SK-N-MC (cell line): ENCODE results near the gene PACRGL.
A peak's percentile ranks its signal among the peaks of the same experiment; 100 is the strongest.
"Not testable (repeated sequence)": the region's sequence is repeated elsewhere in the genome, so short reads cannot be mapped to it uniquely, and the experiment has no call there.

ENCODE experiments used
- DNase-seq: peaks from one replicate; pipeline ENCODE4 v3.0.0-alpha.2; 2011; ENCODE audit warnings: low read depth, low spot score
- H3K27ac ChIP-seq: fragments of 200-600 bp; sonication (generic); 2 replicates; pipeline ENCODE4 v1.5.1; 2016; ENCODE audit warnings: mixed run types
- H3K36me3 ChIP-seq: fragments of 200-600 bp; sonication (generic); 2 replicates; pipeline ENCODE4 v1.6.1; 2017; ENCODE audit warnings: antibody characterized with exemption, low read length, mixed read lengths; ENCODE audit not compliant: insufficient read depth
- H3K4me3 ChIP-seq: fragments of 200-600 bp; sonication (generic); 2 replicates; pipeline ENCODE4 v1.5.1; 2016
- H3K9ac ChIP-seq: fragments of 200-600 bp; sonication (generic); 2 replicates; pipeline ENCODE4 v1.8.0; 2017; ENCODE audit warnings: mixed run types, mixed read lengths; ENCODE audit not compliant: insufficient read length
- H3K9me3 ChIP-seq: fragments of 200-600 bp; sonication (generic); 2 replicates; pipeline ENCODE4 v1.6.1; 2017; ENCODE audit warnings: low read depth, mild to moderate bottlenecking, antibody characterized with exemption, low read length, moderate library complexity, mixed read lengths
- EZH2 ChIP-seq: fragments of 200-600 bp; sonication (generic); IDR thresholded peaks from one replicate; pipeline ENCODE4 v1.6.1; 2017; ENCODE audit warnings: antibody characterized with exemption
- FOXP2 ChIP-seq: optimal IDR thresholded peaks from 2 replicates; pipeline ENCODE3; 2011; ENCODE audit warnings: mild to moderate bottlenecking, moderate library complexity; ENCODE audit not compliant: insufficient read depth; ENCODE audit errors: extremely low read length, control extremely low read depth
- POLR2AphosphoS5 ChIP-seq: IDR thresholded peaks from 2 replicates; pipeline ENCODE4 v1.6.1; 2012; ENCODE audit warnings: mild to moderate bottlenecking, low read depth, low read length, borderline replicate concordance

Gene PACRGL

GRCh38 chr4:20752641-20753040 lies 52.4 kb downstream of the PACRGL start:
- H3K9ac ChIP-seq, result no peak overlapping the region
- TF ChIP-seq POLR2AphosphoS5 (no peak), FOXP2 (no peak), EZH2 (no peak)
- no peak for DNase-seq
- H3K27ac ChIP-seq, result no peak overlapping the region
- H3K4me3 ChIP-seq, result no peak overlapping the region
- H3K36me3 ChIP-seq, result peaks cover 3% of the 10 kb centered on the region; the same call in 1 of the 2 replicates
- no peaks in the 10 kb centered on the region for H3K9me3 ChIP-seq

- Histone ChIP-seq H3K36me3 (peaks cover 3% of the 10 kb centered on the region; the same call in 1 of the 2 replicates), H3K9me3 (no peaks in the 10 kb centered on the region), H3K9ac (no peak overlapping the region), H3K27ac (no peak overlapping the region), H3K4me3 (no peak overlapping the region)
- TF ChIP-seq FOXP2 (no peak), POLR2AphosphoS5 (no peak), EZH2 (no peak)
- no peak for DNase-seq
Observed at GRCh38 chr4:20754036-20754435, 53.8 kb downstream of the PACRGL start.

DNA sequence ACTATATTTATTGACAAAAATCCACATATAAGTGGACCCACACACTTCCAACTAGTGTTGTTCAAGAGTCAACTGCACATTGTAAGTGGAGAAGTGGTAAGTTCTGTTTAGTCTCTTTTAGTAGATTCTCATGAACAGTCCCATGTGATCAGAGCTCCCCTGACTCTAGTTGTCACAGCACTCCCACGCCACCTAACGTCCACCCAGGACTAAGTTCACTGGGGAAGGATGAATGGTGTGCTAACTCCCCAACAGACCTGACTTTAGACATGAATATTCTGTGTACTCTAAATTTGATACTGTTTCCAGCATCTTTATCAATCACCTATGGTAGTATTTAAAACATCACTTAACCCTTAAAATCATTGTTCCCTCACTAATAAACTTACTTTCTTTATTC lies 59.8 kb downstream of the PACRGL start:
- Histone ChIP-seq H3K9ac (no peak overlapping the region), H3K4me3 (no peak overlapping the region), H3K9me3 (no peaks in the 10 kb centered on the region), H3K27ac (no peak overlapping the region), H3K36me3 (no peaks in the 10 kb centered on the region)
- TF ChIP-seq POLR2AphosphoS5, result no peak
- no peak for DNase-seq

DNA sequence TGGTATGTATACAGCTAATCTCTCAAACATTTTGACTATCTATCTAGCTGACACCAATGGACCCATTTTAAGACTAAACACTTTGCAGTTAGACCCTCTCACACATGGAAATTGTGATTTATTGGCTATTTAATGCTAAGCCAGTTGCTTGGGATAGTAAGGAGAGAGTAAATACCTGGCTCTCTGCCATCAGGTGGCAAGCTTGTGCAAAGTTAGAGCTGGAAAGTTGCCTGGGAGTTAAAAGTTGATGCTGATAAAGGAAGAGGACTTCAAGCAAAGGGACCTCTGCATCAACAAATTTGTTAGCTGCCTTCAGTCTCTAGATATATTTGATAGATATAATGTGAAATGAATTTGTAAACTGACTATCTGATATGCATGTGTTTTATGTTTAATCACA lies 61.1 kb downstream of the PACRGL start:
- no peak for DNase-seq
- H3K27ac ChIP-seq, result no peak overlapping the region

GRCh38 chr4:20761826-20762225 lies 61.6 kb downstream of the PACRGL start:
- Histone ChIP-seq H3K36me3 (no peaks in the 10 kb centered on the region), H3K9ac (no peak overlapping the region), H3K27ac (no peak overlapping the region), H3K4me3 (no peak overlapping the region), H3K9me3 (no peaks in the 10 kb centered on the region)
- DNase-seq, result no peak
- TF ChIP-seq EZH2 (no peak), POLR2AphosphoS5 (no peak)

More for the DNA sequence above, 61.1 kb downstream of the PACRGL start:
- no peak overlapping the region for H3K4me3 ChIP-seq
- H3K36me3 ChIP-seq, result no peaks in the 10 kb centered on the region
- H3K9ac ChIP-seq, result no peak overlapping the region
- H3K9me3 ChIP-seq, result no peaks in the 10 kb centered on the region
- TF ChIP-seq EZH2 (no peak), POLR2AphosphoS5 (no peak), FOXP2 (no peak)

DNA sequence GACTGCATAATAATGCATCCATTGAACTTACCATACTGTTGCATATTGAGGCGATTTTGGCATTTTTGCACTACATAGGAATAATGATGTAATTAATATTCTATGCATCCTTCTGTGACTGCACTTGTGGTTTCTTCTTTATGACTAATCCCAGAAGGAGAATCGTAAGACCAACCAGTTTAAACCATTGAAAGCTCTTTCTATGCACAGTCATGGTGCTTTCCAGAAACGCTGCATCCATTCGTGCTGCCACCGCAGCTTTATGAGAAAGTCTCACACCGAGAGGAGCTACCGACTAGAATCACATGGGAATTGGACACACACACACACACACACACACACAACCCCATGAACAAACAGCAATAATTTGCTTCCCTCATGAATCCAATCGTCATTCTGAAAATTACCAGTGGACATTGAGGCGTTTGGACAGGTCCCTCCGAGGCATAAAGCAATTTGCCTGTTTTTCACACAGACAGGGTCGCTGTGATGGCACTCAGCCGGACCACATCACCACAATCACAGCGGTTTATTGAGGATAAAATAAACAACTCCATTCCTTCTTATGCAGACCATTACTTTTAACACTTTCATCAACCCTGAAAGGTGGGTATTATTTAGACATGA lies 64.2 kb downstream of the PACRGL start:
- no peak overlapping the region for H3K9ac ChIP-seq
- H3K27ac ChIP-seq, result no peak overlapping the region
- no peak for TF ChIP-seq POLR2AphosphoS5
- no peak for TF ChIP-seq FOXP2
- no peak for TF ChIP-seq EZH2
- H3K9me3 ChIP-seq, result no peaks in the 10 kb centered on the region
- no peaks in the 10 kb centered on the region for H3K36me3 ChIP-seq
- no peak for DNase-seq
- H3K4me3 ChIP-seq, result no peak overlapping the region

GRCh38 chr4:20773144-20773997 lies 73.1 kb downstream of the PACRGL start:
- TF ChIP-seq FOXP2 (no peak), POLR2AphosphoS5 (no peak), EZH2 (no peak)
- Histone ChIP-seq H3K4me3 (no peak overlapping the region), H3K9me3 (no peaks in the 10 kb centered on the region), H3K9ac (no peak overlapping the region), H3K27ac (no peak overlapping the region), H3K36me3 (no peaks in the 10 kb centered on the region)
- DNase-seq, result peak; percentile 8

DNA sequence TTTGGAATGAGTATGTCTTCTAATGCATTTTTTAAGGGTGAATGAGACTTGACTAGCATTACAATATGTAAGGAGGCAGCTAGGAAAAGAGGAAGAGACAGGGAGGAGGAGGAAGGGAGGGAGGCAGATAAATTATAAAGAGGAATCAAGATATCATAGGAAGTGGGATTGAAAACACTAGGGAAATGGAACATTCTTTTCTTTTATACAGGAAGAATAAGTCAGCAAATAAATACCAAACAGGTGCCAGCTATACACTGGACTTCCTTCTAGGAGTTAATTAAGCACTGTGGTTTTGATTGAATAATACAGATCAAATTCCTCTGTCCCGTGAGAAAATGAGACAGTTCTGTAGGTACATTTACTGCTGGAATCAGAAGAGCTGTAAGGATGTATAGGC lies 78.6 kb downstream of the PACRGL start:
- TF ChIP-seq FOXP2 (no peak), POLR2AphosphoS5 (no peak), EZH2 (no peak)
- no peak overlapping the region for H3K9ac ChIP-seq
- no peaks in the 10 kb centered on the region for H3K9me3 ChIP-seq
- no peak for DNase-seq
- H3K27ac ChIP-seq, result no peak overlapping the region
- H3K36me3 ChIP-seq, result no peaks in the 10 kb centered on the region
- H3K4me3 ChIP-seq, result no peak overlapping the region

GRCh38 chr4:20783134-20783533 lies 82.9 kb downstream of the PACRGL start:
- not testable (repeated sequence) for DNase-seq, H3K9me3 ChIP-seq, H3K36me3 ChIP-seq

More at GRCh38 chr4:20783134-20783533, 82.9 kb downstream of the PACRGL start:
- H3K9ac ChIP-seq, H3K27ac ChIP-seq, H3K4me3 ChIP-seq: not testable (repeated sequence)
